Measurements from ENCODE around the gene GPR146.
"Not testable (repeated sequence)": the region's sequence is repeated elsewhere in the genome, so short reads cannot be mapped to it uniquely, and the experiment has no call there.

Gene GPR146

DNA sequence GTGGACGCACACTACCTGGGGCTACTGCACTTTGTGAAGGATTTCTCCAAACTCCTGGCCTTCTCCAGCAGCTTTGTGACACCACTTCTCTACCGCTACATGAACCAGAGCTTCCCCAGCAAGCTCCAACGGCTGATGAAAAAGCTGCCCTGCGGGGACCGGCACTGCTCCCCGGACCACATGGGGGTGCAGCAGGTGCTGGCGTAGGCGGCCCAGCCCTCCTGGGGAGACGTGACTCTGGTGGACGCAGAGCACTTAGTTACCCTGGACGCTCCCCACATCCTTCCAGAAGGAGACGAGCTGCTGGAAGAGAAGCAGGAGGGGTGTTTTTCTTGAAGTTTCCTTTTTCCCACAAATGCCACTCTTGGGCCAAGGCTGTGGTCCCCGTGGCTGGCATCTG, 14.0 kb downstream of the GPR146 start:
- no peak for DNase-seq (ENCODE audit: low read depth, low spot score)

DNA sequence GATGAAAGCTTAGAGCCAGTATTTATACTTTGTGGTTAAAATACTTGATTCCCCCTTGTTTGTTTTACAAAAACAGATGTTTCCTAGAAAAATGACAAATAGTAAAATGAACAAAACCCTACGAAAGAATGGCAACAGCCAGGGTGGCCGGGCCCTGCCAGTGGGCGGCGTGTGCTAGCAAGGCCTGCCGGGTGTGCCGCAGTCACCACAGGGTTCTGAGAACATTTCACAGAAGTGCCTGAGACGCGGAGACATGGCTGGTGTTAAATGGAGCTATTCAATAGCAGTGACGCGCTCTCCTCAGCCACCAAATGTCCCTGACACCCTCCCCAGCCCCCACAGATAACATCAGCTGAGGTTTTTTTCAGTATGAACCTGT, 14.5 kb downstream of the GPR146 start:
- no peak for DNase-seq (ENCODE audit: low read depth, low spot score)

DNA sequence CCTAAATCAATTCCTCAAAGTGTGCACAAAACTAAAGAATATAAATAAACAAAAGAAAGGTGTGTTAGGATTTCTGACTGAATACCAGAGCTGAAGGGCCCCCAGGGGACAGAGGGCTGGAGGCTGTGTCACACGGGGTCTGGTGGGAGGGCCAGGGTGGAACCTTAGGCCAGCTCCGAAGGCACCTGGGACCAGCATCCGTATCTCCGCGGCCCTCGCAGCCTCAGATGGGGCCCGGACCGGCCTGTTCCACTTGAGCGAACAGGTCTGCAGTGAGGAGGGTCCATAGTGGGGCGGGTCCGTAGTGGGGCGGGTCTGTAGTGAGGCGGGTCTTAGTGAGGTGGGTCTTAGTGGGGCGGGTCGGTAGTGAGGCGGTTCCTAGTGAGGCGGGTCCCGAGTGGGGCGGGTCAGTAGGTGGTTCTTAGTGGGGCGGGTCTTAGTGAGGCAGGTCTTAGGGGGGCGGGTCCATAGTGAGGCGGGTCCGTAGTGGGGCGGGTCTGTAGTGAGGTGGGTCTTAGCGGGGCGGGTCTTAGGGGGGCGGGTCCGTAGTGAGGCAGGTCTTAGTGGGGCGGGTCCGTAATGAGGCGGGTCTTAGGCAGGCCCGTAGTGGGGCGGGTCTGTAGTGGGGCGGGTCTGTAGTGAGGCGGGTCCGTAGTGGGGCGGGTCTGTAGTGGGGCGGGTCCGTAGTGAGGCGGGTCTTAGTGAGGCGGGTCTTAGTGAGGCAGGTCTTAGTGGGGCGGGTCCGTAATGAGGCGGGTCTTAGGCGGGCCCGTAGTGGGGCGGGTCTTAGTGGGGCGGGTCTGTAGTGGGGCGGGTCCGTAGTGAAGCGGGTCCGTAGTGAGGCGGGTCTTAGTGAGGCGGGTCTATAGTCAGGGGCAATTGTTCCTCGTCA, 15.1 kb downstream of the GPR146 start:
- DNase-seq (ENCODE audit: low read depth, low spot score): no peak

DNA sequence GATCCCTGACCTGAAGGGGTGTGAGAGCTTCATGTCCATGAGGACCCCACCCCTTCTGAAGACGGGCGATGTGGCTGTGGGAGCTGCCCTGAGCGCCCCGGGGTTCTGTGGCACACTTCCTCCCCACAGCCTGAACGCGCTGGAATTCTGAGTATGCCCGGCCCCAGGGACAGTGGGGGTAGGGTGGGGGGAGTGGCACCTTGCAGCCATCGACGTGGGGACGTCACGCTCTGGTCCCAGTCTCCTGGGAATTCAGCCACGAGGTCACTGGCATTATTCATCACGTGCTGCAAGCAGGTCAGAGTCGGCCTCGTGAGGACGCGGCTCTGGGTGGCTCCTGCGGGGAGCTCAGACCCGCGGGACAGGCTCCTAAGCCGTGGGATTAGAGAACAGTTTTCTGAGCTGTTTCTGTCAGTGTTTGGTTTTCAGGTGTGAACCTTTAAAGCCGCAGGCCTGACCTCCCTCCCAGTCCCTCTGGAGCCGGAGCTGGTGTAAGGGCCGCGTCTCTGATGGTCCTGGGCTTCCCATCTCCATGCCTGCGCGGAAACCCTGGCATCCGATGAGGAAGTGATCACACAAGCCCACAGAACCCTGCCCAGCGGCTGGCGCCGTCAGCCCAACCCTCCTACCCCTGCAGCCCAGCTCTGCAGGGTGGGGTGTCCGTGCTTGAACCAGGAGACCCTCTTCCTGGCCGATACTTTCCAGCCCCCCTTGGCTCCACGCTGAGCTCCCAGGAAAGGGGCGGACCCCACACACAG, 16.1 kb downstream of the GPR146 start:
- DNase-seq (ENCODE audit: low read depth, low spot score): no peak

DNA sequence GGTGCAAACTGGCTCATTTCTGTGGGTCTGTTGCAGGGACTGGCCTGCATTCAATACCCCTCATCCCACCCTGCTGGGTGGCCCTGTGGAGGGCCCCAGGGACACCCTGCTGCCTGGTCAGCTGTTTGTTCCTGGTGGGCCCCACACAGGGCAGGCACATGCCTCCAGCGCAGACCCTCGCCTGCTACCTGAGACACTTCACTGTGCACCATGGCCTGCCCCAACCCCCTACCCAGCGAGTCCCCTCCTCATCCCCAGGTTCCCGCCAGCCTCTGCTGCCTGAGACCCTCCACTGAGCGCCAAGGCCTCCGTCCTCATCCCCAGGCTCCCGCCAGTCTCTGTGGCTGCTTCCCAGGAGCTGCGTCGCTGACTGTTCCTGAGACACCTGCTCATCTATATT, 16.8 kb downstream of the GPR146 start:
- DNase-seq (ENCODE audit: low read depth, low spot score): no peak

DNA sequence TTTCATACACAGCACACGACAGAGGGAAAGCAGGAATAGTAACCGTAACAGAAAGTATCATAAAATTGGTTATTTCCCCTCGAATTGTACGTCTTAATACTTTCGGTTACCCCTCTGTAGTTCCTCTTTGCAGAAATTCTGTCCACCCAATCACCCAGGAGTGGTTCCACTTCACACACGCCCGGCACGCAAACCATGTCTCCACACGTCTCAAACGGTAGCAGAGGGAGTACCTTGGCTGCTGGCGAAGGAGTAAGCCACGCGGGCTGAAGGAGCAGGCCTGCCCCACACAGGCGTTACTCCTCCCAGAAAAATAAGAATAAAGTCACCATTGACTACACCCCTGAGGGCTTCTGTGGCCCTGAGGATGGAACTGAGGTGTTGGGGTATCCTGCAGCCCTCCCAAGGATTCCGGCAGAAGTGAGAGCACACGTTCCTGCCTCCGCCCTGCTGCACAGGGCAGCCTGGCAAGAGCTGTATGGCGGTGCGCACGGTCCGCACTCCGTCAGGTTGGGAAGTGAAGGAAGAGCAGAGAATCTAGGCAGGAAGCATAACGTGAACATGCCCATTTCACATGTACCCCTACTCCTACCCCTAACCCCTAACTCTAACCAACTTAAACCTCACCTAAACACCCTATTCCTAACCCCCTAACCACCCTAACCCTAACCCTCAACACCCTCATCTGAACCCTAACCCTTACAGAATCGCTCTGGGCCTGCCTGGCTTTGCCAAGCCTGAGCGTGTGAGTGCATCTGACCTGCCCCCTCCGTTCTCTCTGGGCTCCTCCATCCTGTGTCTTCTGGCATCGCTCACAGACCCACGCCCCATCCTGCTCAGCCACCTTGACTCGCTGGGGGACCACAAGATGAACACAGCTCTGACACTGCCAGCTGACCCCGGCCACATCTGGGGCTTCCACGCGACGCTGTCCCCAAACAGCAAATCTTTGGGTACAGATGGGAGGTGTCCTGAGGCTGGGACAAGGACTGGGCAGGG, 18.2 kb downstream of the GPR146 start:
- DNase-seq (ENCODE audit: low read depth, low spot score): no peak

DNA sequence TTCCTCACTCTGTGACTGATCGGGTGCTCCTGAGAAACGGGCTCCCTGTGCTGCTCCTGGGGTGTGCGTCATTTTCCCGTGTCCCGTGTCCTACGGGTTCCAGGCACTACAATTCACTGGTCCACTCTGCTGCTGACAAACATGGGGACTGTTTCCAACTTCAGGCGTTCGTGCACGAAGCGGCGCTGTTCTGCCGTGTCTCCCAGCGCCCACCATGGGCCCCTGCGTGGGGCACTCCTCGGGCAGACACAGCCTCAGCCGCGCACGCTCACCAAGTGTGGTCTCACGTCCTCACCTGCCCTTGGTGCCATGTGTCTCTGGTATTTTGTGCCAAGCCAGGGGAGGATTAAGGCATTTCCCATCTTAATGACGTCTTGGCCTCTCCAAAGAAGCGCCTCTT, 19.0 kb downstream of the GPR146 start:
- no peak for DNase-seq (ENCODE audit: low read depth, low spot score)

DNA sequence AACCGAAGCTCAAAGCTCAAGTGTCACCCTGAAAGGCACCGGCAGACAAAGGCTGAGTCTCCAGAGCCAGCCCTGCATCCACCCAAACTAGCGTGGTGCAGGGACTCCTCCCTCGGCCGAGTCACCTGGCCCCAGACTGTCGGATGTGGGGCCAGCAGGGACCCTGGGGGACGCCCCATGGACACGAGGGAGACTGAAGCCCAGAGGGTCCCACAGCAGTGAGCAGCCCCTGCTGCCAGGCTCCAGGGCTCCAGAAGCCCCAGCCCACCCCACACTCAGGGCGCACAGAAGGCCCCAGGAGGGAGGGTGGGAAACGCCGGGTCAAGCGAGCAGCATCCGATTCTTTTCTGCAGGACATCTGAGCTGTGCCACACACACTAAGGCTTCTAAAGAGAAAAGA, 20.2 kb downstream of the GPR146 start:
- no peak for DNase-seq (ENCODE audit: low read depth, low spot score)

DNA sequence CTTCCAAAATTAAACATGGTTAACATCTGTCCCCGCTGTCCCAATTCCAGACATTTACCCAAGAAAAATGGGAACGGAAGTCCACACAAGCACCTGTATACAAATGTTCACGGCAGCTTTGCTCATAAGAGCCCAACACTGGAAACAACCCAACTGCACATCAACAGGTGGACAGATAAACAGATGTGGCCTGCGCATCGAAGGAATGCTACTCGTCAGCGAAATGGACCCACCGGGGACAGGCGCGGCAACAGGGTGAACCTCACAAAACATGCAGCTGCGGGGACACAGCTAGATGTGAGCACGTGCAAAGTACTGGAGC, 20.9 kb downstream of the GPR146 start:
- DNase-seq (ENCODE audit: low read depth, low spot score): no peak

DNA sequence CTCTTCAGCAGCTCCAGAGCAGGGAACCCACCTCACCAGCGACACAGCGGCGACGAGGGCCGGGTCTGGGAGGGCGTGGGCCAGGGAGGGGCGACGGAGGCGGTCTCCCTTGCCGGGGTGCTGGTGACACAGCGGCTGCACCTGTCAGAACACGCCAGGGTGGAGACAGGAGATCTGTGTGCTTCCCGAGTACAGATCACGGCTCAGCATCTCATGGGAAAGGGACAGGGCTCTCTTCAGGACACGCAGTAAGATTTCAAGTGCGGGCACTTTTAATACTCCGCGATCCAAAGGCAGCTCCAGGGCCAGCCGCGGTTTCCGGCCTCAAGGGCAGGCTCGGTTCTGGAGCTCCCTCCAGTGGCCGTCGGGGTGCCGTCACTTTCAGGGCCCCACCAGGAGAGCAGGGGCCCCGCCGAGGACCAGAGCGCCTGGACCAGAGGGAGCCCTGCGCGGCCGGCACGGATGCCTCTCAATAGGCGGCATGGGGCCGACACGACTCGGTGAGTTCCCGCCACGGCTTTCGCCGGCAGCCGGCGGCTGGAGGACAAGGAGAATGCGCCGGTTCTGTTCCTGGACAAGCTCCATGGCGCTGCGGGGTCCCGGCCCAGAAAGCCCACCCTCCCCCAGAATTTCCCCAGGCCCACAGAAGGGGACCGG, 21.4 kb downstream of the GPR146 start:
- DNase-seq (ENCODE audit: low read depth, low spot score): peak; percentile 59

DNA sequence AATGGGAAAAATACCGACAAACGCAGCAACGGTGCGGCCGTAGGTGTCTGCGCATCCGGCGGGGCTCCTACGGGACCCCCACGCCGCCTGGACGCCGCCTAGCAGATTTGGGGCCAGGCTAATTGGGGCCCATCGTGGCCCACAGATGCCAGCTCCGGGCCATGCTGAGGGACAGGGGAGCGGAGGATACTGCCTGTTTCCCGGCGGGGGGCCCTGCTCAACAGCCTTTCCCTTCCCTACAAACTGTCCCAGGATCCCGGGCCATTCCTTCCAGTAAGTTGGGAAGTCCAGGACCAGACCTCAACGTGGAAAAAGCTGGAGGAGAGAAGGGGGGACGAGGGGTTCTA, 21.9 kb downstream of the GPR146 start:
- no peak for DNase-seq (ENCODE audit: low read depth, low spot score)

DNA sequence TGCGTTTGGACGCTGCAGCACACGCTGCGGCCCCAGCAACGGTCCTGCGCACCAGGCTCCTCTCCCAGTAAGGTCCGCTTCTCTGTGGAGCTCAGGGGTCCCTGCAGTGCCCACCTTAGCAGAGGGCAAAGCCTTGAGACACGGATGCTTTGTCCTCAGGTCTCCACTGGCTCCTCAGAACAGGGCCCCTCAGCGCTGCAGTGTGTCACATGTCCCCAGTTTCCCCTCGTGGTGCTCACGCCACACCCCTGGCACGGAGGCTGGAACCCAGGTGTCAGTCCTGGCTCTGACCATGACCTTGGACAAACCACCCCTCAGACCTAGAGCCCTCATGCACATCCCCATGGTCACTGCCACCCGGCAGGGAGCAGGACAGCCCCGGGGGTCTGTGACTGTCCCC, 23.7 kb downstream of the GPR146 start:
- DNase-seq (ENCODE audit: low read depth, low spot score): no peak

DNA sequence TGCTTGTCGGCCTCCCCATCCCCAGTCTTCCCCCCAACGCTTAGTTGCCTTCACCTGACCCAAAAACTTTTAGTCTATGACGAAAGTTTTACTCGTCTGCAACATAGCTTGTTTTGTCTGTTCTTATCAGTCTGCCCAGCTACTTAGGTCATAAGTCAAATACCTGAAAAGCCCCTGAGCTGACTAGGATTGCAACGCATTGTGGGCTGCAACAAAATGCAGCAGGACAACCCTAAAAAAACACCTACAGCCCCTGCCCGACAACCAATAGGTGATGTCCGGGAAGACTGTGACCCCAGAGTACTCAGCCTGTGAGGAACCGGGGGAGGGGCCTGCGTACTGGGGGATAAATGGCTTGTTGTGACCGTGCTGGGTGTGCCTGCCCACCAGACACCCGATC, 24.3 kb downstream of the GPR146 start:
- no peak for DNase-seq (ENCODE audit: low read depth, low spot score)

DNA sequence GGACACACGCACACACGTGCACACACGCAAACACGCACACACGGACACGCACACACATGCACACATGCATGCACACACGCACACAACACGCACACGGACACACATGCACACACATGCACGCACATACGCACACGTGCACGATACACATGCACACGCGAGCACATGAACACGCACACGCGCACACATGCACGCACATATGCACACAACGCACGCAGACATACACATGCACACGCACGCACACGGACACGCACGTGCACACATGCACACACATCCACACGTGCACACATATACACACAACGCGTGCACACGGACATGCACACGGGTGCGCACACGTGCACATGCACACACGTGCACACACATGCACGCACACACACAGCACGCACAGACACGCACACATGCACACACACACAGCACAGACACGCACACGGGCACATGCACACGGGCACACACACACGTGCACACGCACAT, 26.2 kb downstream of the GPR146 start:
- no peak for DNase-seq (ENCODE audit: low read depth, low spot score)

DNA sequence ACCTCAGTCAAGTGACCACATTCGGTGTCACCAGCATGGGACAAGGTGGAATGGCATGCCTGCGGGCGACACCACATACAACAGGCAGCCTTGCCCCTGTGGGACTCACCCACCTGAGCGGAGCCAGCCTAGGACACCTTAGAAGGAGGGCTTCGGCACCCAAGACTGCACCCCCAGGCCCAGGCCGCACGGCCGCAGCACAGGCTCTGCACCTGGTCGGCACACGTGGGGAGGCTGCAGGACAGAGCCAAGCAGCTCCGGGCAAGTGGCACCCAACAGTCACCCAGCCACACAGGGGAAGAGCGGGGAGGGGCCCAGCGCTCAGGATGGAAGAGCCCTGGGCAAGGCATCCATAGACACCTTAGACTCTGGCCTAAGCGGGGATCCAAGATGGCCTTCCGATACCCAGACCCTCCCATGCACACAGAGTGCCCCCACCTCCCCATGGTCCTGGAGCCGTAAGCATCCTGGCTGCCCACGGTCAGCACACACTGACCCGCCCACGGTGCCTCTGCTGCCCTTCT, 27.4 kb downstream of the GPR146 start:
- DNase-seq (ENCODE audit: low read depth, low spot score): no peak

DNA sequence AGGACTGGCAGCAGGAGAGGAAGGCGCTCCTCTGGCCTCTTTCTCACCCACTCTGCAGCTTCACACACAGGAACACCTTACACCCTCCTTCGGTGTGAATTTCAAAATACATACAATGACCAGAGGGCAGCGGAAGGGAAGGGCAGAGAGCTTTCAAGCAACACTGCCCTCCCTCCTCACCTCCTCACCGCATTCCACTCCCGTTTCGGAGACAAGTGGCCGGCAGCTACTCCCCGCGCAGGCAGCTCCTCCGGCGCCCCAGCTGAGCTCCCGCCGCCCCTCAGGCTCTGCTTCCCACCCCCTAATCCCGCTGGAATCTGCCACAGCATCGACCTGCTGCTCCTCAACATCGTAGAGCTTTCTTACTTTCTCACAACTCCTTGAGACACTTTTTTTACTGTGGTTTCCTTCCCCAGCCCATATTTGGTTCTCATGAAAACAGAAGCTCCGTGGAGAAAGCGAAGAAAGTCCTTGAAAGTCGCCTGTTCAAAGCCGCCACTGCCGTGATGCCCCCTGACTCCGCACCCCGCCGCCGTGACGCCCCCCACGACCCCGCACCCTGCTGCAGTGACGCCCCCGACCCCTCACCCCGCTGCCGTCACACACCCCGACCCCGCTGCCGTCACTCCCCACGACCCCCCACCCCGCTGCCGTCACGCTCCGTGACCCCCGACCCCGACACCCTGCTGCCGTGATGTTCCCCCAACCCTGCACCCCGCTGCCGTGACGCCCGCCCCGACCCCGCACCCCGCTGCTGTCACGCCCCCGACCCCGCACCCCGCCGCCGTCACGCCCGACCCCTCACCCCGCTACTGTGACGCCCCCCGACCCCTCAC, 29.0 kb downstream of the GPR146 start:
- DNase-seq (ENCODE audit: low read depth, low spot score): no peak

DNA sequence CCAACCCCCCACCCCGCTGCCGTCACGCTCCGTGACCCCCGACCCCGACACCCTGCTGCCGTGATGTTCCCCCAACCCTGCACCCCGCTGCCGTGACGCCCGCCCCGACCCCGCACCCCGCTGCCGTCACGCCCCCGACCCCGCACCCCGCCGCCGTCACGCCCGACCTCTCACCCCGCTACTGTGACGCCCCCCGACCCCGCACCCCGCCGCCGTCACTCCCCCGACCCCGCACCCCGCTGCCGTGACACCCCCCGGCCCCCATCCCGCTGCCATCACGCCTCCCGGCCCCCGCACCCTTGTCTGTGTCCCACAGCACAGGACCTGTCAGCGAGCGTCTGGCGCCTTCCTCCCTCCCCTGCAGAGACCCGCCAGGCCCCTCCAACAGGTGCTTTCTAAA, 29.7 kb downstream of the GPR146 start:
- DNase-seq (ENCODE audit: low read depth, low spot score): not testable (repeated sequence)

DNA sequence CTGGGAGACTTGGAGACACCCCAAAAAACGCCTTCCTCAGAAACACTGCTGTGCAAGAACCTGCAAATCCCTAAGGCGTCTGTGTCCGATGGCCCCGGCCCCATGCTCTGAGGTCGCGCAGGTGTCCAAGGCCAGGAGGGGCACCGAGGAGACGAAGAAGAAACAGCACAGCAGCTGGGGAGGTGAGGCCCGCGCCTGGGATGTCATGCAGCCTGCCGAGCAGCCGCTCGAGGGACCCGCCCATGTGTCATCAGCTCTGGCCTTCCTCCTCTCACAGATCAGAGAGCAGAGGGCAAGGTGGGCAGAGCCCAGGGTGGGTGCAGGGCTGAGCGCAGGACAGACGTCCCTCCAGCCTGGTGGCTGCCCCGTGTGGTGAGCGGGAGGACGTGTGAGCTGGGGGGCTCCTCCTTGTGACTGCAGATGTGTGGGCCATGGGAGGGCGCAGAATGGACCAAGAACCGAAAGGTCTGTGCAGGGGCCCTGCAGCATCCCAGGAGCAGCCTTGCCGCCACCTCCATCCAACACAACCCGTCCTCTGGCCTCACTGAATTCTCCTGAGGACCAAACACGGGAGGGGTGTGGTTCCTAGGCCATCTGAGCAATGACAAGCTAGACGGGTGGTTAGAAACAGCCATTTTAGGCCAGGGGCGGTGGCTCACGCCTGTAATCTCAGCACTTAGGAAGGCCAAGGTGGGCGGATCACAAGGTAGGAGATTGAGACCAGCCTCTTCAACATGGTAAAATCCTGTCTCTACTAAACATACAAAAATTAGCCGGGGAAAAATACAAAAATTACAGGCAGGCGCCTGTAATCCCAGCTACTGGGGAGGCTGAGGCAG, 30.5 kb downstream of the GPR146 start:
- no peak for DNase-seq (ENCODE audit: low read depth, low spot score)
